Type B pancreatic cell (in vitro differentiated cells): Measurements from ENCODE around the gene OPN1SW. TPM values are rescaled to one million over a fixed set of nuclear protein-coding genes. Genes with fewer than 3 reads are reported as not detected.

Experiments used
- DNase-seq: peaks from one replicate; pipeline ENCODE4 v3.0.0; 2021; ENCODE audit warnings: mixed read lengths; ENCODE audit not compliant: unreplicated experiment; ENCODE audit errors: extremely low spot score
- H3K27ac Mint-ChIP-seq: 2 replicates; pipeline ENCODE4 v1.8.0; 2021; ENCODE audit warnings: mild to moderate bottlenecking, mixed read lengths
- H3K27me3 Mint-ChIP-seq: 2 replicates; pipeline ENCODE4 v1.8.0; 2021; ENCODE audit warnings: mixed read lengths
- H3K36me3 Mint-ChIP-seq: 2 replicates; pipeline ENCODE4 v1.8.0; 2021; ENCODE audit warnings: mixed read lengths
- H3K4me1 Mint-ChIP-seq: one replicate; pipeline ENCODE4 v1.8.0; 2021; ENCODE audit warnings: mixed read lengths; ENCODE audit not compliant: unreplicated experiment
- H3K4me3 Mint-ChIP-seq: 2 replicates; pipeline ENCODE4 v1.8.0; 2021; ENCODE audit warnings: mild to moderate bottlenecking, mixed read lengths
- H3K9me3 Mint-ChIP-seq: 2 replicates; pipeline ENCODE4 v1.8.0; 2021; ENCODE audit warnings: mixed read lengths
- CTCF ChIP-seq: fragments of 200-600 bp; sonication (generic); conservative IDR thresholded peaks from 2 replicates; pipeline ENCODE4 v1.5.0; 2021; ENCODE audit warnings: antibody characterized with exemption, mild to moderate bottlenecking
- total RNA-seq: library from RNA; stranded (reverse); gene quantifications from 2 replicates; pipeline ENCODE4 v1.2.1, GENCODE V29; 2021; ENCODE audit warnings: low replicate concordance

The OPN1SW gene
- total RNA-seq, 1 donor from 2014 or later, result not detected

- Mint-ChIP-seq H3K4me1 (no peaks in the 10 kb centered on the region), H3K4me3 (no peak overlapping the region), H3K27me3 (no peaks in the 10 kb centered on the region), H3K36me3 (peaks cover 29% of the 10 kb centered on the region), H3K9me3 (no peaks in the 10 kb centered on the region), H3K27ac (no peak overlapping the region)
- no peak for TF ChIP-seq CTCF
- no peak for DNase-seq
Observed at GRCh38 chr7:128757203-128757602, 18.4 kb downstream of the OPN1SW start.

GRCh38 chr7:128755819-128756476, 19.6 kb downstream of the OPN1SW start:
- DNase-seq, result no peak
- Mint-ChIP-seq H3K4me1 (no peaks in the 10 kb centered on the region), H3K27me3 (no peaks in the 10 kb centered on the region), H3K4me3 (no peak overlapping the region), H3K9me3 (no peaks in the 10 kb centered on the region), H3K27ac (no peak overlapping the region), H3K36me3 (peaks cover 19% of the 10 kb centered on the region)
- TF ChIP-seq CTCF, result no peak

- peaks cover 23% of the 10 kb centered on the region for H3K36me3 Mint-ChIP-seq
- no peaks in the 10 kb centered on the region for H3K9me3 Mint-ChIP-seq
- H3K27me3 Mint-ChIP-seq, result no peaks in the 10 kb centered on the region
- H3K4me1 Mint-ChIP-seq, result no peaks in the 10 kb centered on the region
- no peak overlapping the region for H3K4me3 Mint-ChIP-seq
- no peak overlapping the region for H3K27ac Mint-ChIP-seq
- DNase-seq, result no peak
- no peak for TF ChIP-seq CTCF
Observed at GRCh38 chr7:128755075-128755818, 20.3 kb downstream of the OPN1SW start.

GRCh38 chr7:128752251-128752650, 23.3 kb downstream of the OPN1SW start:
- no peak for TF ChIP-seq CTCF
- Mint-ChIP-seq H3K27me3 (no peaks in the 10 kb centered on the region), H3K4me3 (no peak overlapping the region), H3K36me3 (peaks cover 36% of the 10 kb centered on the region), H3K9me3 (no peaks in the 10 kb centered on the region), H3K4me1 (peaks cover 7% of the 10 kb centered on the region), H3K27ac (no peak overlapping the region)
- DNase-seq, result no peak

GRCh38 chr7:128747327-128748079, 28.1 kb downstream of the OPN1SW start:
- DNase-seq, result no peak
- Mint-ChIP-seq H3K27ac (peak overlapping the region; percentile 69), H3K9me3 (no peaks in the 10 kb centered on the region), H3K4me1 (peaks cover 17% of the 10 kb centered on the region), H3K36me3 (peaks cover 35% of the 10 kb centered on the region), H3K27me3 (no peaks in the 10 kb centered on the region), H3K4me3 (peak overlapping the region; percentile 26)
- no peak for TF ChIP-seq CTCF
